A549 (cell line): Measurements from ENCODE around the gene TSG101.

Experiments used
- CTCF ChIP-seq: fragments of >200 bp; sonication (Bioruptor Twin); formaldehyde crosslinking; IDR thresholded peaks from 3 replicates; pipeline ENCODE4 v1.5.1; 2016
- EP300 ChIP-seq, 2 experiments: fragments of >200 bp; sonication (Bioruptor Twin); formaldehyde crosslinking; IDR thresholded peaks; 2 replicates in 1 of 2; 3 replicates in 1 of 2; pipeline ENCODE4 v1.6.1; 2016 to 2017

- TF ChIP-seq EP300 (IDR thresholded peaks at IDR 0.05) (no peak), CTCF (no peak)
Observed at GRCh38 chr11:18533365-18533764, 6.6 kb upstream of the TSG101 start.
